Measurements from ENCODE around the gene TMEM30A. TPM values are rescaled to one million over a fixed set of nuclear protein-coding genes. Genes with fewer than 3 reads are reported as not detected.

TMEM30A gene
- total RNA-seq, 1 donor from 2014 or later = 102 TPM

- DNase-seq (ENCODE audit: low spot score) = no peak
Observed at GRCh38 chr6:75291744-75292143, 7.2 kb upstream of the TMEM30A start.

GRCh38 chr6:75291331-75291730, 6.7 kb upstream of the TMEM30A start:
- no peak for DNase-seq (ENCODE audit: low spot score)

GRCh38 chr6:75290136-75290945, 5.7 kb upstream of the TMEM30A start:
- DNase-seq (ENCODE audit: low spot score) = no peak

GRCh38 chr6:75288023-75288422, 3.4 kb upstream of the TMEM30A start:
- DNase-seq (ENCODE audit: low spot score) = no peak

- no peak for DNase-seq (ENCODE audit: low spot score)
Observed at GRCh38 chr6:75287424-75287823, 2.8 kb upstream of the TMEM30A start.

- no peak for DNase-seq (ENCODE audit: low spot score)
Observed at GRCh38 chr6:75286955-75287354, 2.4 kb upstream of the TMEM30A start.

- no peak for DNase-seq (ENCODE audit: low spot score)
Observed at GRCh38 chr6:75285283-75285639, 669 bp upstream of the TMEM30A start.

GRCh38 chr6:75283907-75284631, 523 bp downstream of the TMEM30A start:
- DNase-seq (ENCODE audit: low spot score) = no peak

GRCh38 chr6:75282706-75283105, 1.9 kb downstream of the TMEM30A start:
- no peak for DNase-seq (ENCODE audit: low spot score)

GRCh38 chr6:75281653-75282052, 2.9 kb downstream of the TMEM30A start:
- no peak for DNase-seq (ENCODE audit: low spot score)

GRCh38 chr6:75280131-75280855, 4.3 kb downstream of the TMEM30A start:
- no peak for DNase-seq (ENCODE audit: low spot score)

- DNase-seq (ENCODE audit: low spot score) = no peak
Observed at GRCh38 chr6:75279418-75279817, 5.2 kb downstream of the TMEM30A start.

- no peak for DNase-seq (ENCODE audit: low spot score)
Observed at GRCh38 chr6:75278474-75279077, 6.0 kb downstream of the TMEM30A start.

- no peak for DNase-seq (ENCODE audit: low spot score)
Observed at GRCh38 chr6:75275067-75275466, 9.5 kb downstream of the TMEM30A start.

- DNase-seq (ENCODE audit: low spot score) = no peak
Observed at GRCh38 chr6:75273009-75273408, 11.6 kb downstream of the TMEM30A start.

GRCh38 chr6:75272145-75272840, 12.3 kb downstream of the TMEM30A start:
- no peak for DNase-seq (ENCODE audit: low spot score)

- DNase-seq (ENCODE audit: low spot score) = no peak
Observed at GRCh38 chr6:75268988-75269354, 15.6 kb downstream of the TMEM30A start.

GRCh38 chr6:75268121-75268987, 16.2 kb downstream of the TMEM30A start:
- no peak for DNase-seq (ENCODE audit: low spot score)

- no peak for DNase-seq (ENCODE audit: low spot score)
Observed at GRCh38 chr6:75267461-75267860, 17.1 kb downstream of the TMEM30A start.

GRCh38 chr6:75266716-75267291, 17.8 kb downstream of the TMEM30A start:
- no peak for DNase-seq (ENCODE audit: low spot score)
